ENCODE data around the gene DPCD. TPM values are rescaled to one million over a fixed set of nuclear protein-coding genes. Genes with fewer than 3 reads are reported as not detected.

Gene DPCD
- total and polyA plus RNA-seq, 9 donors, result 12.9 to 48.3 (median 19.8) TPM

- no peak for DNase-seq
- no peaks in the 10 kb centered on the region for H3K27me3 ChIP-seq
- intact Hi-C loops (cut with DNase I), result no loop called here
- no peak overlapping the region for H3K4me3 ChIP-seq
- no peak for TF ChIP-seq EP300 (IDR thresholded peaks at IDR 0.05)
- TF ChIP-seq CTCF (IDR thresholded peaks at IDR 0.05), result no peak
- TF ChIP-seq POLR2A (IDR thresholded peaks at IDR 0.05), result no peak
- H3K36me3 ChIP-seq, result no peaks in the 10 kb centered on the region
- WGBS, 3 donors, result 84 to 91% (median 87%) methylated on average over 13 of the region's 13 CpGs
- no peaks in the 10 kb centered on the region for H3K9me3 ChIP-seq
- H3K27ac ChIP-seq, result no peak overlapping the region
- H3K4me1 ChIP-seq (ENCODE audit: insufficient read depth), result no peaks in the 10 kb centered on the region
Observed at GRCh38 chr10:101578803-101579515, 9.2 kb upstream of the DPCD start.

- no peaks in the 10 kb centered on the region for H3K36me3 ChIP-seq
- 94 to 96% (median 95%) methylated on average over 10 to 12 of the region's 12 CpGs for WGBS, 3 donors
- H3K27ac ChIP-seq, result no peak overlapping the region
- no peaks in the 10 kb centered on the region for H3K27me3 ChIP-seq
- H3K9me3 ChIP-seq, result no peaks in the 10 kb centered on the region
- intact Hi-C loops (cut with DNase I), result no loop called here
- no peak for DNase-seq
- no peaks in the 10 kb centered on the region for H3K4me1 ChIP-seq (ENCODE audit: insufficient read depth)
- no peak overlapping the region for H3K4me3 ChIP-seq
- TF ChIP-seq POLR2A (IDR thresholded peaks at IDR 0.05) (no peak), CTCF (IDR thresholded peaks at IDR 0.05) (no peak), EP300 (IDR thresholded peaks at IDR 0.05) (no peak)
Observed at GRCh38 chr10:101579516-101579870, 8.6 kb upstream of the DPCD start.

DNA sequence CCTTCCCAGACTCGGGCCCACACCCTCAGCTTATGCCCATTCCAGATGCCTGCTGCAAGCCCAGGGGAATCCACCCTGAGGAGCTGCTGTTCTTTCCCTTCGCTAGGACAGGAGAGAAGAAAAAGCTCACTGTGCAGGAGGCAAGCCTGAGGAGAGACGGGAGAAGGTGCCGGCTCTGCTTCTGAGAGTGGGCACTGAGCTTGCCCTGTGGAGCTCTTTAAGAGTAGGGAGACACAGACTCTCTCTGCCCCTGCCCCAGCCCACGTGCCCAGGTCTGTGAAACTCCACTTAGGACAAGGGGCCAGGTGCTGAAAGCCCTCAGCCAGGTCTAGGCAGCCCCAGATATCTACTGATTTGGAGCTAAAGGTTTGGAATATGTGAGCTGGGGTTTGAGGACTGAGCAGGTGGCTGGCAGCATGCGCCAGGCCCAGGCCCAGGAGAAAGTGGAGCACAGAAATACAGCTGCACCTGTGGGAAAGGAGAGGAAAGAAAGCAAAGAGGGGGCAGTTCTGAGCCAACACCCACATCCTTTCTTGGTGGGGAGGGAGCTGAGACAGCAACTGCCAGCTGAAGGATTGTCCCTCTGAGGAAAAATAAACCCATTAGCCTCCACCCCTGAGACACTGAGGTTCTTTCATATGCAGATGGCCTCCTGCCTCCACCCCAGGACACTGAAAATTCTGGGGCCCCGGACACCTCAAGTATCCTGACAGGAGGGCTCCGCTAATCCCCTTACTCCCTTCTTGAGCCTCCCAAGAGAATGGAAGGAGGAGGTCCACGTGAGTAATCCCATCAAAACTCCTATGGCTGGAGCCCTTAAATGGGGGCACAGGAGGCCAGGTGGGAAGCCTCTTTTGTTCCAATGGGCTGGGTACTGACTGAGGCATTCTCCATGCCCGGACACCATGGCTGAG lies 7.4 kb upstream of the DPCD start:
- Histone ChIP-seq H3K27ac (no peak overlapping the region), H3K36me3 (no peaks in the 10 kb centered on the region), H3K27me3 (no peaks in the 10 kb centered on the region), H3K4me3 (no peak overlapping the region), H3K9me3 (no peaks in the 10 kb centered on the region), H3K4me1 (ENCODE audit: insufficient read depth) (no peaks in the 10 kb centered on the region)
- intact Hi-C loops (cut with DNase I), result no loop called here
- TF ChIP-seq POLR2A (IDR thresholded peaks at IDR 0.05), result no peak
- no peak for TF ChIP-seq CTCF (IDR thresholded peaks at IDR 0.05)
- TF ChIP-seq EP300 (IDR thresholded peaks at IDR 0.05), result no peak
- DNase-seq, result no peak
- WGBS, 3 donors, result 81 to 87% (median 82%) methylated on average over 10 of the region's 10 CpGs

DNA sequence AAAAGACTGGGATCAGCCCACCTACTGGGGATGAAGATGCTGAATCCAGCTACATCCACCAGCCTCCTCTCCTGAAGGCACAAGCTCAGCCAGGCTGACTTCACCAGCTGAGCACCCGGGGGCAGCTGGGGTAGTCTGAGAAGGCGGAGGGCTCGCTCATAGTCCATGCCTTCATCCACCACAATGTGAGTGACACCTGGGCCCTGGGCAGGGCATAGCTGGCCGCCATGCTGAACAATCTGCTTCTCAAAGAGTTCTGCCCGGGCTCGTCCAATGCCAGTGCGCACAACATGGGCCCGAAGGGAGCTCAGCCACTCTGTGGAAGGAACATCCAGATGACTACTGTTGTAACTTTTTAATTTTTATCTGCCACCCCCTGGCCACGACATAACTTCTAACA lies 2.3 kb upstream of the DPCD start:
- DNase-seq, result no peak
- intact Hi-C loops (cut with DNase I), result no loop called here
- Histone ChIP-seq H3K27ac (no peak overlapping the region), H3K27me3 (no peaks in the 10 kb centered on the region), H3K36me3 (no peaks in the 10 kb centered on the region), H3K4me3 (no peak overlapping the region), H3K9me3 (no peaks in the 10 kb centered on the region), H3K4me1 (ENCODE audit: insufficient read depth) (peaks cover 15% of the 10 kb centered on the region)
- TF ChIP-seq CTCF (IDR thresholded peaks at IDR 0.05) (no peak), EP300 (IDR thresholded peaks at IDR 0.05) (no peak), POLR2A (IDR thresholded peaks at IDR 0.05) (no peak)
- 95 to 97% (median 96%) methylated on average over 9 of the region's 9 CpGs for WGBS, 3 donors

Data from ovary (tissue), 9 donors.